HG02981 (cell line): Measurements from ENCODE around the gene NRXN3.
"Not testable (repeated sequence)": the region's sequence is repeated elsewhere in the genome, so short reads cannot be mapped to it uniquely, and the experiment has no call there.

Experiments
- ATAC-seq: cut with Tn5 transposase; IDR thresholded peaks from one replicate; pipeline ENCODE4 v1.9.1; 2021; ENCODE audit warnings: mild to moderate bottlenecking, moderate library complexity; ENCODE audit not compliant: unreplicated experiment

The NRXN3 gene

GRCh38 chr14:78974691-78975090, 804.5 kb downstream of the NRXN3 start:
- ATAC-seq: no peak

GRCh38 chr14:78975734-78976133, 805.6 kb downstream of the NRXN3 start:
- ATAC-seq: no peak

- ATAC-seq: no peak
Measured at GRCh38 chr14:78978896-78979295, 808.7 kb downstream of the NRXN3 start.

- no peak for ATAC-seq
Measured at GRCh38 chr14:78982551-78982950, 812.4 kb downstream of the NRXN3 start.

GRCh38 chr14:78983126-78983525, 813.0 kb downstream of the NRXN3 start:
- no peak for ATAC-seq

GRCh38 chr14:78985668-78986381, 815.7 kb downstream of the NRXN3 start:
- ATAC-seq: no peak

- ATAC-seq: no peak
Measured at GRCh38 chr14:78986989-78987388, 816.8 kb downstream of the NRXN3 start.

GRCh38 chr14:78989221-78989620, 819.0 kb downstream of the NRXN3 start:
- no peak for ATAC-seq

GRCh38 chr14:78992867-78993266, 822.7 kb downstream of the NRXN3 start:
- no peak for ATAC-seq

GRCh38 chr14:78997811-78998210, 827.6 kb downstream of the NRXN3 start:
- no peak for ATAC-seq

GRCh38 chr14:79009286-79009685, 839.1 kb downstream of the NRXN3 start:
- no peak for ATAC-seq

GRCh38 chr14:79011091-79011919, 841.1 kb downstream of the NRXN3 start:
- ATAC-seq: no peak

- ATAC-seq: no peak
Measured at GRCh38 chr14:79011920-79012204, 841.7 kb downstream of the NRXN3 start.

- no peak for ATAC-seq
Measured at GRCh38 chr14:79016828-79017505, 846.8 kb downstream of the NRXN3 start.

GRCh38 chr14:79017561-79017960, 847.4 kb downstream of the NRXN3 start:
- ATAC-seq: no peak

- no peak for ATAC-seq
Measured at GRCh38 chr14:79018836-79019235, 848.7 kb downstream of the NRXN3 start.

GRCh38 chr14:79019898-79020297, 849.7 kb downstream of the NRXN3 start:
- not testable (repeated sequence) for ATAC-seq

- ATAC-seq: no peak
Measured at GRCh38 chr14:79021766-79022165, 851.6 kb downstream of the NRXN3 start.

- ATAC-seq: no peak
Measured at GRCh38 chr14:79027138-79027537, 857.0 kb downstream of the NRXN3 start.

- no peak for ATAC-seq
Measured at GRCh38 chr14:79028281-79028680, 858.1 kb downstream of the NRXN3 start.

GRCh38 chr14:79036441-79036840, 866.3 kb downstream of the NRXN3 start:
- ATAC-seq: no peak

GRCh38 chr14:79037106-79037505, 866.9 kb downstream of the NRXN3 start:
- ATAC-seq: no peak
